HEK293T (cell line): ENCODE results near the gene WDR11.

Experiments used
- BHLHE40 ChIP-seq: fragments of 450-650 bp; IDR thresholded peaks from 2 replicates; pipeline ENCODE4 v1.6.1; 2016; ENCODE audit warnings: mild to moderate bottlenecking, moderate library complexity, borderline replicate concordance
- CTBP1 ChIP-seq: fragments of 450-650 bp; IDR thresholded peaks from 2 replicates; pipeline ENCODE4 v1.6.1; 2016; ENCODE audit warnings: borderline replicate concordance
- FOXK2 ChIP-seq: fragments of 450-650 bp; IDR thresholded peaks from 2 replicates; pipeline ENCODE4 v1.6.1; 2016; ENCODE audit warnings: mild to moderate bottlenecking
- FOXM1 ChIP-seq: fragments of 450-650 bp; IDR thresholded peaks from 2 replicates; pipeline ENCODE4 v1.6.1; 2017; ENCODE audit warnings: mild to moderate bottlenecking, borderline replicate concordance
- L3MBTL2 ChIP-seq: fragments of 450-650 bp; conservative IDR thresholded peaks from 2 replicates; pipeline ENCODE4 v1.6.1; 2016; ENCODE audit warnings: mild to moderate bottlenecking
- LEF1 ChIP-seq: fragments of 450-650 bp; IDR thresholded peaks from 2 replicates; pipeline ENCODE4 v1.6.1; 2017; ENCODE audit warnings: mild to moderate bottlenecking, borderline replicate concordance
- NFRKB ChIP-seq: fragments of 450-650 bp; IDR thresholded peaks from 2 replicates; pipeline ENCODE4 v1.6.1; 2016; ENCODE audit warnings: mild to moderate bottlenecking, moderate library complexity
- PKNOX1 ChIP-seq: fragments of 450-650 bp; IDR thresholded peaks from 2 replicates; pipeline ENCODE4 v1.6.1; 2016
- SP1 ChIP-seq: fragments of 450-650 bp; IDR thresholded peaks from 2 replicates; pipeline ENCODE4 v1.6.1; 2017
- SUZ12 ChIP-seq: fragments of 450-650 bp; IDR thresholded peaks from 2 replicates; pipeline ENCODE4 v1.6.1; 2016; ENCODE audit warnings: mild to moderate bottlenecking
- TARDBP ChIP-seq: fragments of 450-650 bp; IDR thresholded peaks from 2 replicates; pipeline ENCODE4 v1.6.1; 2016
- ZNF384 ChIP-seq: fragments of 450-650 bp; IDR thresholded peaks from 2 replicates; pipeline ENCODE4 v1.6.1; 2016

DNA sequence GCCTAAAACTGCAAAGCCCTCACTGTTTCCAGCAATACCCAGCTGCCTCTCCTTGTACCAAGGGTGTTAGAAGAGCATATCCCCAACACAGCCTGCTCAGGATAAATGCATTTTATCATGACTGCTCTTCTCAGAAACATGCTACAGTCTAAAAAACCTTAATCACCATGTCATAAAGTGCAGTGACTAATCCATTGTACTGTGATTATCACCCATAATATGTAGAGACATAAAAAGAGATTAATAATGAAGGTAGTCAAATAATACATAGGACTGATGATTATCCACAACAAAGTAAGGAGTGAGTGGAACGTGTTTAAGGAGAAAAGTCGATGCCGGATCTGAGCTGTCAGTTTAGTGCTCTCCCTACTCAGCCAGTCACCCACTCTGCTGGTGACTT is 12.2 kb upstream of the WDR11 start:
- TF ChIP-seq PKNOX1 = no peak
- TF ChIP-seq NFRKB = no peak
- no peak for TF ChIP-seq TARDBP
- TF ChIP-seq BHLHE40 = no peak
- no peak for TF ChIP-seq SP1
- no peak for TF ChIP-seq FOXM1
- TF ChIP-seq SUZ12 = no peak
- no peak for TF ChIP-seq CTBP1
- no peak for TF ChIP-seq FOXK2
- no peak for TF ChIP-seq L3MBTL2
- no peak for TF ChIP-seq ZNF384
- TF ChIP-seq LEF1 = no peak
